Suppressor macrophage treated with lipopolysaccharide for 1 hour (primary cell): ENCODE data around the gene MEF2A.
A peak's percentile ranks its signal among the peaks of the same experiment; 100 is the strongest.

ENCODE experiments used
- DNase-seq, 3 donors: peaks; one replicate each; pipeline ENCODE4 v3.0.0-alpha.2; 2020 to 2022

Gene MEF2A

GRCh38 chr15:99564221-99565048, 1.3 kb upstream of the MEF2A start:
- peak; percentile 79 to 93 (median 89) for DNase-seq

GRCh38 chr15:99565049-99565298, 810 bp upstream of the MEF2A start:
- DNase-seq: no peak

GRCh38 chr15:99566157-99566897, 543 bp downstream of the MEF2A start:
- DNase-seq: peak; percentile 52 to 70 (median 52)

GRCh38 chr15:99568625-99569352, 3.0 kb downstream of the MEF2A start:
- peak; percentile 45 to 61 (median 60) for DNase-seq

GRCh38 chr15:99571299-99571698, 5.5 kb downstream of the MEF2A start:
- no peak for DNase-seq

GRCh38 chr15:99574048-99574447, 8.3 kb downstream of the MEF2A start:
- DNase-seq: no peak

- DNase-seq: no peak
Measured at GRCh38 chr15:99574502-99574901, 8.7 kb downstream of the MEF2A start.

- DNase-seq: no peak
Measured at GRCh38 chr15:99578809-99579208, 13.0 kb downstream of the MEF2A start.

- DNase-seq: no peak
Measured at GRCh38 chr15:99580076-99580475, 14.3 kb downstream of the MEF2A start.

GRCh38 chr15:99582508-99582960, 16.8 kb downstream of the MEF2A start:
- no peak for DNase-seq

GRCh38 chr15:99584081-99584600, 18.4 kb downstream of the MEF2A start:
- no peak for DNase-seq

- no peak for DNase-seq
Measured at GRCh38 chr15:99586121-99586520, 20.3 kb downstream of the MEF2A start.

- no peak for DNase-seq
Measured at GRCh38 chr15:99589801-99590200, 24.0 kb downstream of the MEF2A start.

GRCh38 chr15:99590913-99591646, 25.3 kb downstream of the MEF2A start:
- no peak for DNase-seq

- DNase-seq: no peak
Measured at GRCh38 chr15:99592145-99592791, 26.5 kb downstream of the MEF2A start.

GRCh38 chr15:99593070-99593469, 27.3 kb downstream of the MEF2A start:
- DNase-seq: peak; percentile 49 to 59 (median 54)

GRCh38 chr15:99594916-99595315, 29.1 kb downstream of the MEF2A start:
- no peak for DNase-seq

- DNase-seq: no peak
Measured at GRCh38 chr15:99598296-99598695, 32.5 kb downstream of the MEF2A start.

GRCh38 chr15:99603828-99604227, 38.0 kb downstream of the MEF2A start:
- no peak for DNase-seq

GRCh38 chr15:99604865-99605264, 39.1 kb downstream of the MEF2A start:
- no peak for DNase-seq

- no peak for DNase-seq
Measured at GRCh38 chr15:99605490-99605931, 39.7 kb downstream of the MEF2A start.

- no peak for DNase-seq
Measured at GRCh38 chr15:99605990-99606389, 40.2 kb downstream of the MEF2A start.
